Endothelial cell (in vitro differentiated cells): ENCODE measurements around the gene CTNNA3. TPM values are rescaled to one million over a fixed set of nuclear protein-coding genes. Genes with fewer than 3 reads are reported as not detected.

Experiments used
- DNase-seq: peaks from one replicate; pipeline ENCODE4 v3.0.0; 2021; ENCODE audit warnings: low spot score
- H3K27ac Mint-ChIP-seq: one replicate; pipeline ENCODE4 v1.8.0; 2021; ENCODE audit warnings: mixed read lengths, inconsistent platforms; ENCODE audit not compliant: unreplicated experiment
- H3K27me3 Mint-ChIP-seq: one replicate; pipeline ENCODE4 v1.8.0; 2021; ENCODE audit warnings: mild to moderate bottlenecking, moderate library complexity, mixed read lengths, inconsistent platforms; ENCODE audit not compliant: unreplicated experiment
- H3K36me3 Mint-ChIP-seq: one replicate; pipeline ENCODE4 v1.8.0; 2021; ENCODE audit warnings: mild to moderate bottlenecking, low read depth, mixed read lengths, inconsistent platforms; ENCODE audit not compliant: unreplicated experiment
- H3K4me1 Mint-ChIP-seq: one replicate; pipeline ENCODE4 v1.8.0; 2021; ENCODE audit warnings: mild to moderate bottlenecking, mixed read lengths, inconsistent platforms; ENCODE audit not compliant: unreplicated experiment
- H3K4me3 Mint-ChIP-seq: one replicate; pipeline ENCODE4 v1.8.0; 2021; ENCODE audit warnings: mild to moderate bottlenecking, mixed read lengths, inconsistent platforms; ENCODE audit not compliant: unreplicated experiment
- H3K9me3 Mint-ChIP-seq: one replicate; pipeline ENCODE4 v1.8.0; 2021; ENCODE audit warnings: mixed read lengths, inconsistent platforms; ENCODE audit not compliant: unreplicated experiment
- total RNA-seq: library from RNA; stranded (reverse); fragmentation: NEBNext Ultra II Directional; extraction: Animal tissue kit (Norgen Biotek cat#: 25700); gene quantifications from one replicate; pipeline ENCODE4 v1.2.1, GENCODE V29; 2021; ENCODE audit not compliant: unreplicated experiment
- TF ChIP-seq, protein P1 (sequence below): fragments of 200-600 bp; sonication (generic); IDR thresholded peaks from one replicate; pipeline ENCODE4 v1.5.0; 2021; ENCODE audit warnings: antibody characterized with exemption; ENCODE audit not compliant: unreplicated experiment

The CTNNA3 gene
- total RNA-seq, 1 donor from 2014 or later = 2.3 TPM

GRCh38 chr10:67036808-67037207 is 659.2 kb downstream of the CTNNA3 start:
- H3K4me1 Mint-ChIP-seq = no peaks in the 10 kb centered on the region
- no peak for DNase-seq
- no peaks in the 10 kb centered on the region for H3K27me3 Mint-ChIP-seq
- H3K27ac Mint-ChIP-seq = no peak overlapping the region
- no peaks in the 10 kb centered on the region for H3K9me3 Mint-ChIP-seq
- H3K4me3 Mint-ChIP-seq = no peak overlapping the region
- no peaks in the 10 kb centered on the region for H3K36me3 Mint-ChIP-seq
- TF ChIP-seq, protein P1, sequence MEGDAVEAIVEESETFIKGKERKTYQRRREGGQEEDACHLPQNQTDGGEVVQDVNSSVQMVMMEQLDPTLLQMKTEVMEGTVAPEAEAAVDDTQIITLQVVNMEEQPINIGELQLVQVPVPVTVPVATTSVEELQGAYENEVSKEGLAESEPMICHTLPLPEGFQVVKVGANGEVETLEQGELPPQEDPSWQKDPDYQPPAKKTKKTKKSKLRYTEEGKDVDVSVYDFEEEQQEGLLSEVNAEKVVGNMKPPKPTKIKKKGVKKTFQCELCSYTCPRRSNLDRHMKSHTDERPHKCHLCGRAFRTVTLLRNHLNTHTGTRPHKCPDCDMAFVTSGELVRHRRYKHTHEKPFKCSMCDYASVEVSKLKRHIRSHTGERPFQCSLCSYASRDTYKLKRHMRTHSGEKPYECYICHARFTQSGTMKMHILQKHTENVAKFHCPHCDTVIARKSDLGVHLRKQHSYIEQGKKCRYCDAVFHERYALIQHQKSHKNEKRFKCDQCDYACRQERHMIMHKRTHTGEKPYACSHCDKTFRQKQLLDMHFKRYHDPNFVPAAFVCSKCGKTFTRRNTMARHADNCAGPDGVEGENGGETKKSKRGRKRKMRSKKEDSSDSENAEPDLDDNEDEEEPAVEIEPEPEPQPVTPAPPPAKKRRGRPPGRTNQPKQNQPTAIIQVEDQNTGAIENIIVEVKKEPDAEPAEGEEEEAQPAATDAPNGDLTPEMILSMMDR = no peak

GRCh38 chr10:67033878-67034277 is 662.1 kb downstream of the CTNNA3 start:
- DNase-seq = no peak
- TF ChIP-seq, protein P1 = no peak
- H3K4me3 Mint-ChIP-seq = no peak overlapping the region
- H3K27me3 Mint-ChIP-seq = no peaks in the 10 kb centered on the region
- no peak overlapping the region for H3K27ac Mint-ChIP-seq
- no peaks in the 10 kb centered on the region for H3K9me3 Mint-ChIP-seq
- no peaks in the 10 kb centered on the region for H3K36me3 Mint-ChIP-seq
- no peaks in the 10 kb centered on the region for H3K4me1 Mint-ChIP-seq

- H3K36me3 Mint-ChIP-seq = no peaks in the 10 kb centered on the region
- H3K4me3 Mint-ChIP-seq = no peak overlapping the region
- no peaks in the 10 kb centered on the region for H3K27me3 Mint-ChIP-seq
- peak overlapping the region; percentile 7 for H3K27ac Mint-ChIP-seq
- peaks cover 3% of the 10 kb centered on the region for H3K4me1 Mint-ChIP-seq
- no peak for DNase-seq
- no peaks in the 10 kb centered on the region for H3K9me3 Mint-ChIP-seq
- TF ChIP-seq, protein P1 = no peak
Observed at GRCh38 chr10:67022099-67022498, 673.9 kb downstream of the CTNNA3 start.

DNA sequence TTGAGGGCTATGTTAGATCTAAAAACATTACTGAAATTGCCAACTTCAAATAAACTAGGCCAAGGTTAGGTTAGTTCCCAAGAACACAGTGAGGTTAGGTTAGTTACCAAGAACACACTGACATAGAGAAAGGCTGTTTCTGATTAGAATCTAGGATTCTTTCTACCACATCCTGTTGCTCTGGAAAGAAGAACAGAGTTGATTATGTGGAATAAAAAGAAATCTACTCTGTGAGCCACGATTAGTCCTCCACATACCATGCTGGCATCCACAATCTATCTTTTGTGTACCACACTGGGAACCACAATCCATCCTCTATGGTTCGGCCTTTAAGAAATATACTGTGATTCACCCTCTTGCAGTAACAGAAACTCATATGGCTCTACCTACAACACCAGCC is 678.8 kb downstream of the CTNNA3 start:
- DNase-seq = no peak
- no peaks in the 10 kb centered on the region for H3K36me3 Mint-ChIP-seq
- no peaks in the 10 kb centered on the region for H3K9me3 Mint-ChIP-seq
- H3K27me3 Mint-ChIP-seq = no peaks in the 10 kb centered on the region
- H3K27ac Mint-ChIP-seq = no peak overlapping the region
- H3K4me1 Mint-ChIP-seq = no peaks in the 10 kb centered on the region
- no peak overlapping the region for H3K4me3 Mint-ChIP-seq
- TF ChIP-seq, protein P1 = no peak

DNA sequence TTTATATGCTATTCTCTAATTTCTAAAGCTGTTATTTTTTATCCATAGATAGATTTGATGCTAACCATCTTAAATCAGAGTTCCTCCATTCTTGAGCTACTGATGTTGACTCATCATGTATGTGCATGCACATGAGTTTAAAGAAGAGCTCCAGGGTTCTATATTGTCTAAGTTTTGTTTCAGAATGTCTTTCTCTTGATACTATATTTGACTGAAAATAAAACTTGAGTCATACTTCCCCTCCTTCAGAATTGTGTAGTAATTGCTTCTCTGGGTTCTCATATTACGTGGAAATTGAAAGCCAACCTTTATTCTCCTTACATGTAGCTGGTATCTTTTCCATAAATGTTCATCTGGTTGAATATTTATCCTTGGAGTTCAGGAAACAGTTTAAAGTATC is 680.8 kb downstream of the CTNNA3 start:
- Mint-ChIP-seq H3K36me3 (no peaks in the 10 kb centered on the region), H3K4me1 (no peaks in the 10 kb centered on the region), H3K27me3 (no peaks in the 10 kb centered on the region), H3K4me3 (no peak overlapping the region), H3K9me3 (no peaks in the 10 kb centered on the region), H3K27ac (no peak overlapping the region)
- no peak for DNase-seq
- TF ChIP-seq, protein P1 = no peak
